ENCODE data around the gene G2E3. TPM values are rescaled to one million over a fixed set of nuclear protein-coding genes. Genes with fewer than 3 reads are reported as not detected.

The G2E3 gene
- total and polyA plus RNA-seq, 2 of the 13 experiments (the other 11 are each of a cell fraction or from before 2014, with no cell fraction given): 22.8 to 63.0 TPM

DNA sequence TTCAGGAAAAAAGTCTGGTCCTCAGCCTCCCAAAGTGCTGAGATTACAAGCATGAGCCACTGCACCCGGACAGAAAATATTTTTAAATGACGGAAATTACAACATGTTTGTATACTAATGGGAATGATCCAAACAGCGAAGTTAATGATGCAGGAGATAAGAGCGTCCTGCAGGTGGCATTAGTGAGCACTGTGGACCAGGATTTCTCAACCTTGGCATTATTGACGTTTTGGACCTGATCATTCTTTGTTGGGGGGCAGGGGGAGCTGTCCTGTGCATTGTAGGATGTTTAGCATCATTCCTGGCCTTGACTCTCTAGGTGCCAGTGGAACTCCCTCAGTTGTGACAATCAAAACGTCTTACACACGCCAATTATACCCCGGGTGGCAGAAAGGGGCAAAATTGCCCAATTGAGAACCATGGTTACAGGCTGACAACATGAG lies 97.3 kb downstream of the G2E3 start (continued):
- TF ChIP-seq SYNCRIP (IDR thresholded peaks at IDR 0.05; ENCODE audit: insufficient read depth, low read depth, low read length): no peak
- no peak for TF ChIP-seq ZNF839 (CRISPR knock-in tag; IDR thresholded peaks at IDR 0.05; ENCODE audit: borderline replicate concordance)
- TF ChIP-seq, protein P1, sequence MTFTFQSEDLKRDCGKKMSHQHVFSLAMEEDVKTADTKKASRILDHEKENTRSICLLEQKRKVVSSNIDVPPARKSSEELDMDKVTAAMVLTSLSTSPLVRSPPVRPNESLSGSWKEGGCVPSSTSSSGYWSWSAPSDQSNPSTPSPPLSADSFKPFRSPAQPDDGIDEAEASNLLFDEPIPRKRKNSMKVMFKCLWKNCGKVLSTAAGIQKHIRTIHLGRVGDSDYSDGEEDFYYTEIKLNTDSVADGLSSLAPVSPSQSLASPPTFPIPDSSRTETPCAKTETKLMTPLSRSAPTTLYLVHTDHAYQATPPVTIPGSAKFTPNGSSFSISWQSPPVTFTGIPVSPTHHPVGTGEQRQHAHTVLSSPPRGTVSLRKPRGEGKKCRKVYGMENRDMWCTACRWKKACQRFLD (CRISPR knock-in tag; IDR thresholded peaks at IDR 0.05; ENCODE audit: borderline replicate concordance): 0 out of 2 replicates have a peak, but pooled peaks have one; percentile 42
- 0 out of 2 replicates have a peak, but pooled peaks have one; percentile 28 for TF ChIP-seq ISL2 (CRISPR knock-in tag; IDR thresholded peaks at IDR 0.05)
- 0 out of 2 replicates have a peak, but pooled peaks have one; percentile 41 for TF ChIP-seq POLR2G (IDR thresholded peaks at IDR 0.05; ENCODE audit: low read depth, low read length)
- TF ChIP-seq, protein P2, sequence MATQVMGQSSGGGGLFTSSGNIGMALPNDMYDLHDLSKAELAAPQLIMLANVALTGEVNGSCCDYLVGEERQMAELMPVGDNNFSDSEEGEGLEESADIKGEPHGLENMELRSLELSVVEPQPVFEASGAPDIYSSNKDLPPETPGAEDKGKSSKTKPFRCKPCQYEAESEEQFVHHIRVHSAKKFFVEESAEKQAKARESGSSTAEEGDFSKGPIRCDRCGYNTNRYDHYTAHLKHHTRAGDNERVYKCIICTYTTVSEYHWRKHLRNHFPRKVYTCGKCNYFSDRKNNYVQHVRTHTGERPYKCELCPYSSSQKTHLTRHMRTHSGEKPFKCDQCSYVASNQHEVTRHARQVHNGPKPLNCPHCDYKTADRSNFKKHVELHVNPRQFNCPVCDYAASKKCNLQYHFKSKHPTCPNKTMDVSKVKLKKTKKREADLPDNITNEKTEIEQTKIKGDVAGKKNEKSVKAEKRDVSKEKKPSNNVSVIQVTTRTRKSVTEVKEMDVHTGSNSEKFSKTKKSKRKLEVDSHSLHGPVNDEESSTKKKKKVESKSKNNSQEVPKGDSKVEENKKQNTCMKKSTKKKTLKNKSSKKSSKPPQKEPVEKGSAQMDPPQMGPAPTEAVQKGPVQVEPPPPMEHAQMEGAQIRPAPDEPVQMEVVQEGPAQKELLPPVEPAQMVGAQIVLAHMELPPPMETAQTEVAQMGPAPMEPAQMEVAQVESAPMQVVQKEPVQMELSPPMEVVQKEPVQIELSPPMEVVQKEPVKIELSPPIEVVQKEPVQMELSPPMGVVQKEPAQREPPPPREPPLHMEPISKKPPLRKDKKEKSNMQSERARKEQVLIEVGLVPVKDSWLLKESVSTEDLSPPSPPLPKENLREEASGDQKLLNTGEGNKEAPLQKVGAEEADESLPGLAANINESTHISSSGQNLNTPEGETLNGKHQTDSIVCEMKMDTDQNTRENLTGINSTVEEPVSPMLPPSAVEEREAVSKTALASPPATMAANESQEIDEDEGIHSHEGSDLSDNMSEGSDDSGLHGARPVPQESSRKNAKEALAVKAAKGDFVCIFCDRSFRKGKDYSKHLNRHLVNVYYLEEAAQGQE (IDR thresholded peaks at IDR 0.05; ENCODE audit: borderline replicate concordance in 1 of 2, low read depth in 1 of 2, low read length in 2 of 2): no peak
- TF ChIP-seq TBP (CRISPR knock-in tag; IDR thresholded peaks at IDR 0.05): no peak
- no peak for TF ChIP-seq ZMYM3 (CRISPR knock-in tag; IDR thresholded peaks at IDR 0.05)
- 0 out of 2 replicates have a peak, but pooled peaks have one; percentile 15 for TF ChIP-seq ZNF782 (CRISPR knock-in tag; IDR thresholded peaks at IDR 0.05; ENCODE audit: borderline replicate concordance)
- TF ChIP-seq SIN3B (IDR thresholded peaks at IDR 0.05; ENCODE audit: low read length): peak; percentile 49; the same call in 1 of the 2 replicates
- no peak for TF ChIP-seq THAP11 (CRISPR knock-in tag; IDR thresholded peaks at IDR 0.05)
- TF ChIP-seq ZNF7 (CRISPR knock-in tag; IDR thresholded peaks at IDR 0.05): peak; percentile 13; the same call in 1 of the 2 replicates
- no peak for TF ChIP-seq EED (CRISPR knock-in tag; IDR thresholded peaks at IDR 0.05)
- TF ChIP-seq, protein P3, sequence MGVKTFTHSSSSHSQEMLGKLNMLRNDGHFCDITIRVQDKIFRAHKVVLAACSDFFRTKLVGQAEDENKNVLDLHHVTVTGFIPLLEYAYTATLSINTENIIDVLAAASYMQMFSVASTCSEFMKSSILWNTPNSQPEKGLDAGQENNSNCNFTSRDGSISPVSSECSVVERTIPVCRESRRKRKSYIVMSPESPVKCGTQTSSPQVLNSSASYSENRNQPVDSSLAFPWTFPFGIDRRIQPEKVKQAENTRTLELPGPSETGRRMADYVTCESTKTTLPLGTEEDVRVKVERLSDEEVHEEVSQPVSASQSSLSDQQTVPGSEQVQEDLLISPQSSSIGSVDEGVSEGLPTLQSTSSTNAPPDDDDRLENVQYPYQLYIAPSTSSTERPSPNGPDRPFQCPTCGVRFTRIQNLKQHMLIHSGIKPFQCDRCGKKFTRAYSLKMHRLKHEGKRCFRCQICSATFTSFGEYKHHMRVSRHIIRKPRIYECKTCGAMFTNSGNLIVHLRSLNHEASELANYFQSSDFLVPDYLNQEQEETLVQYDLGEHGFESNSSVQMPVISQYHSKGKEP (CRISPR knock-in tag; IDR thresholded peaks at IDR 0.05): no peak
- no peak for TF ChIP-seq MTA1 (CRISPR knock-in tag; IDR thresholded peaks at IDR 0.05; ENCODE audit: borderline replicate concordance)
- no peak for TF ChIP-seq SRSF1 (optimal IDR thresholded peaks at IDR 0.05; ENCODE audit: low read depth, low read length)
- peak; percentile 82 for TF ChIP-seq CEBPB (IDR thresholded peaks at IDR 0.05; ENCODE audit: borderline replicate concordance, low read depth, low read length)
- TF ChIP-seq, protein P4, sequence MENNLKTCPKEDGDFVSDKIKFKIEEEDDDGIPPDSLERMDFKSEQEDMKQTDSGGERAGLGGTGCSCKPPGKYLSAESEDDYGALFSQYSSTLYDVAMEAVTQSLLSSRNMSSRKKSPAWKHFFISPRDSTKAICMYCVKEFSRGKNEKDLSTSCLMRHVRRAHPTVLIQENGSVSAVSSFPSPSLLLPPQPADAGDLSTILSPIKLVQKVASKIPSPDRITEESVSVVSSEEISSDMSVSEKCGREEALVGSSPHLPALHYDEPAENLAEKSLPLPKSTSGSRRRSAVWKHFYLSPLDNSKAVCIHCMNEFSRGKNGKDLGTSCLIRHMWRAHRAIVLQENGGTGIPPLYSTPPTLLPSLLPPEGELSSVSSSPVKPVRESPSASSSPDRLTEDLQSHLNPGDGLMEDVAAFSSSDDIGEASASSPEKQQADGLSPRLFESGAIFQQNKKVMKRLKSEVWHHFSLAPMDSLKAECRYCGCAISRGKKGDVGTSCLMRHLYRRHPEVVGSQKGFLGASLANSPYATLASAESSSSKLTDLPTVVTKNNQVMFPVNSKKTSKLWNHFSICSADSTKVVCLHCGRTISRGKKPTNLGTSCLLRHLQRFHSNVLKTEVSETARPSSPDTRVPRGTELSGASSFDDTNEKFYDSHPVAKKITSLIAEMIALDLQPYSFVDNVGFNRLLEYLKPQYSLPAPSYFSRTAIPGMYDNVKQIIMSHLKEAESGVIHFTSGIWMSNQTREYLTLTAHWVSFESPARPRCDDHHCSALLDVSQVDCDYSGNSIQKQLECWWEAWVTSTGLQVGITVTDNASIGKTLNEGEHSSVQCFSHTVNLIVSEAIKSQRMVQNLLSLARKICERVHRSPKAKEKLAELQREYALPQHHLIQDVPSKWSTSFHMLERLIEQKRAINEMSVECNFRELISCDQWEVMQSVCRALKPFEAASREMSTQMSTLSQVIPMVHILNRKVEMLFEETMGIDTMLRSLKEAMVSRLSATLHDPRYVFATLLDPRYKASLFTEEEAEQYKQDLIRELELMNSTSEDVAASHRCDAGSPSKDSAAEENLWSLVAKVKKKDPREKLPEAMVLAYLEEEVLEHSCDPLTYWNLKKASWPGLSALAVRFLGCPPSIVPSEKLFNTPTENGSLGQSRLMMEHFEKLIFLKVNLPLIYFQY (CRISPR knock-in tag; IDR thresholded peaks at IDR 0.05; ENCODE audit: borderline replicate concordance): no peak
- TF ChIP-seq ZFP41 (CRISPR knock-in tag; IDR thresholded peaks at IDR 0.05; ENCODE audit: borderline replicate concordance): no peak
- TF ChIP-seq ZNF543 (CRISPR knock-in tag; IDR thresholded peaks at IDR 0.05): no peak
